NCI-H2196 (cell line): ENCODE data around the gene LAPTM5.
"Not testable (repeated sequence)": the region's sequence is repeated elsewhere in the genome, so short reads cannot be mapped to it uniquely, and the experiment has no call there.

Experiments
- DNase-seq: peaks from one replicate; lab custom pipeline; 2025; ENCODE audit not compliant: unreplicated experiment; lab: John Stamatoyannopoulos, UW

Gene LAPTM5

DNA sequence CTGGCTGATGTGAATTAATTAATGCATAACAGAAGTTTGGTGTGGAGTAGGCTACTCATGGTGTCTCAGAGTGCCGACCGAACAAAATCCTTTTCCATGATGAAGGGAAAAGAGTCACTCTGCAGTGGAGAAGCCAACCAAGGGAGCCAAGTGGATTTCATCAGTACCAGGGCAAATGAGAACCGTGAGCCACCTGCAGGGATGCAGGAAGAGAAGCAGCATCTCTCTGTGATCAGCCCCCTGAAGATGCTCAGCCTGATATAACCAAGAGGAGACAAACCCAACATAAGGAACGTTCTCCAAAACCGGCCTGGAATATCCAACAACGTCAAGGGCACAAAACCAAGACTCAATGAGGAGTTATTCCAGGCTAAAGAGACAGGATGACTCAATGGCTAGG is 13.4 kb upstream of the LAPTM5 start:
- no peak for DNase-seq

DNA sequence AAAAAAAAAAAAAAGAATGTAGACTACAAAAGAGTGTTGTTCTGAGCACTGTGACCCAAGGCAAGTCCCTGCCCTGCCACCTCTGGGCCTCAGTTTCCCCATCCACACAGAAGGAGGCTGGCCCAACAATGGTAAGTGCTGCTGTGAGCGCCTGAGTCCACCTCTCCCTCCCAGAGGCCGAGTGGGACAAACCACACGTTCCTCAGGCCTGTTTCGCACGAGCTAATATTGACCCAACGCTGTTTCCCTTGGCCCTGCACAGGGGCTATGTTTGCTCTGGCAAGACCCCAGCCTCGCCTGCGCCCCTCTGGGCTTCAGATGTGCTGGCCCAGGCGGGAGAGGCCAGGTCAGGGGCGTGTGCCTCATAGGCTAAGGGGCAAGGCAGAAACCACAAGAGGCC is 12.6 kb upstream of the LAPTM5 start:
- DNase-seq: no peak

DNA sequence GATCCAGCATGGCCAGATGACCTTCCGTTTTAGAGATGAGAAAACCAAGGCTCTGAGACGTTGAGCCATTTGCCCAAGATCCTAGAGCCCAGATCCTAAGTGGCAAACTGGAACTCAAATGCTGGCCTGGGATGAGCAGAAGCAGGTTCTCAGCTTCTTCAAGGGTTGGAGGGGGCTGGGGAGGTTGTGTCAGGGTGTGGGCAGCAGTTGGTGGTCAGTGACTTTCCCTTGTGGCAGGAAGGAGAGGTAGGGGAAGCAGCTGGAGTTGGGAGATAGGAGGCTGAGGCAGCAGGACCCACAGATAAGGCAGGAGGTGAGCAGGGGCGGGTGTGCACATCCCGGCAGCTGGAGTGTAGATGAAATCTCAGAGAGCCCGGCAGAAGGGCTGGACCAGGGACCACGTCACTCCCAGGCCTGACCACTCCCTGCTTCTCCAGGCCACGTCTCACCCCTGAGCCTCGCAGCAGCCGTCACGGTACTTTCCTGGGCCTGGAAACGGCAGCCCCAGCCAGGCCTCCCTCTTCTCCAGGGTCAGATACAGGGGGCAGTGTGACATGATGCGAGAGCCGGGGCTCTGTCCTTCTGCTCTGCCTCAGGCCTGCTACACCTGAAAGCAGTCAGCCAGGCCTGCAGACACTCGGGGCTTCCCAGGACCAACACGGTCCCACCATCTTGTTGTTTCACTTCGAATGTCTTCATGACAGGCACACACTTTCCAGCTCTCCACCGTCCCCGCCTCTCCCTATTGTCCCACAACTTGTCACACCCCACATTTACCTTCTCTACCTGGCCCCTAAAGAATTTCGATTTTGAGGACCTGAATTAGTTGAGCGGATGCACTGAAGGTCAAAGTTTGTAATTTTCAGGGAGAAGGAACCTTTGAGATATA is 11.5 kb upstream of the LAPTM5 start:
- no peak for DNase-seq

DNA sequence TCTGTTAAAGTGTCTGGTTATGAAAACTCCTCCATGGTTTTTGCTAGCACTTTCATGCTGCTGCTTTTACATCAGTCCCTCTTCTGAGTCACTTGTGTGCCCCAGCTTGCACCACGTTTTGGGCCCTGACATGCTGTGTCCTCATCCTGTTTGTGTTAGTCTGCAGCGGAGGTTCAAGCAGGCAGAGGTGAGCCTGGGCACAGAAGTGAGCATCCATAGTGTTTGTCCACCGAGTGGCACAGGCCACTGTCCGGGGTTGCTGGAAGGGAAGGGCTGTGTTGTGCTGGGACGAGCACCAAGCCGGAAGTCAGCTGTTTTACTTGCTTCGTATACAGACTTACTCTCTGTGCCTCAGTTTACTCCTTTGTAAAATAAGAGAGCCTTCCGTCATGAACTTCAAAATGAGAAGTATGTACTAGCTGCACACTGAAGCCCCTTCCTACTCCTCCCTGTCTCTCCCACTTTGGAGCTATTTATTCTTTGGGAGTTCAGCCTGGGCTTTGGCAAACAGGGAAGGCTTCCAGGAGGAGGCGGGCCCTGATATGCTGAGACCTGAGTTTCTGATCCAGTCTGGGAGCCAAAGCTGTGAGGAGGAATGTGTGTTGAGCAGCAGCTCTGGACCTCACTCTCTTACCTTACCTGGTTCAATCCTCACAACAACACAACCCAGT is 10.7 kb upstream of the LAPTM5 start:
- DNase-seq: no peak

DNA sequence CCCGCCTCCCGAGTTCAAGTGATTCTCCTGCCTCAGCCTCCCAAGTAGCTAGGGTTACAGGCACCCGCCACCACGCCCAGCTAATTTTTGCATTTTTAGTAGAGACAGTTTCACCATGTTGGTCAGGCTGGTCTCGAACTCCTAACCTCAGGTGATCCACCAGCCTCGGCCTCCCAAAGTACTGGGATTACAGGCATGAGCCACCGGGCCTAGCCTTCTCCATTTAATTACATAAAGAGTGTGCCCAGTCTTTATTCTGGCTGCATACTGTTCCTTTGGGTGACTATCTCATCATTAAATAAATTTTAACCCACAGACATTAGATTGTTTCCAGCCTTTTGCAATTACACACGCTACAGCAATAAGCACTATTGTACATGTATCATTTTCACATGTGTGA is 9.4 kb upstream of the LAPTM5 start:
- not testable (repeated sequence) for DNase-seq

DNA sequence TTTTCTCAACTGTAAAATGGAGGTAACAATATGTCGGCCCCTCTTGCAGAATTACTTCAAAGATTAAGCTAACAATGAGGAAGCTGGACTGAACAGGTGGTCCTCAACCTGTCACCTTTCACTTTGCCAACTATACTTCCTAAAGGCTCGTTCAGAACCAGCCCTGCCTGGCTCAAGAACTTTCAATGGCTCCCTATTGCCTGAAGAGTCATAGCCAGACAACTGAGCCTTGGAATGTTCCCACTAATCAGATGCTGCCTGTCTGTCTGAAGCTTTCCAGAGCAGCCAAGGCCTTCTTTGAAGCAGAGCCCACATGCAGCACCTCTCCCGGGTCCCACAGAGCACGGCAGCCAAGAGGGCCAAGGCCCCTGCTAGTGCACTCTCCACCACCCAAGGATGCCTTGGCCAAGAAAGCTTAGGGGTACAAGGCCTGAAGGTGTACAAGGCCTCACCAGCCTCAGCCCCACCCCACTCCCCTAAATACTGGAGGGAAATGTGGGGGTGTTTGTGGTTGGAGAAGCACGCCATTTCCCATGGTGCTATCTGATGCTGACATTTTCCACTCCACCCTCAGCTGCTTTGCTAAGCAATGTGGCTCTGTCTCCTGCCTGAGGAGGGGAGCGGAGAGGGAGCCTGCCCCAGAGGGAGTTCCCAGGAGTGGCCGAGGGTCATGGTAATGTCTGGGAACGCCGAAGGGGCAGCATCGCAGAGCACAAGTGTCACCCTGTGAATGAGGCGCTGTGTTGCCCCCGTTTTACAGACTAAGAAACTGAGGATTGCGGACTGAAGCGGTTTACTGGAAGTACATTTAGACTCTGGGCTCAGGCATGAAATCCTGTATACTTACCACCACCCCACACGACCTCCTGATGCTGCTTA is 8.2 kb upstream of the LAPTM5 start:
- no peak for DNase-seq

DNA sequence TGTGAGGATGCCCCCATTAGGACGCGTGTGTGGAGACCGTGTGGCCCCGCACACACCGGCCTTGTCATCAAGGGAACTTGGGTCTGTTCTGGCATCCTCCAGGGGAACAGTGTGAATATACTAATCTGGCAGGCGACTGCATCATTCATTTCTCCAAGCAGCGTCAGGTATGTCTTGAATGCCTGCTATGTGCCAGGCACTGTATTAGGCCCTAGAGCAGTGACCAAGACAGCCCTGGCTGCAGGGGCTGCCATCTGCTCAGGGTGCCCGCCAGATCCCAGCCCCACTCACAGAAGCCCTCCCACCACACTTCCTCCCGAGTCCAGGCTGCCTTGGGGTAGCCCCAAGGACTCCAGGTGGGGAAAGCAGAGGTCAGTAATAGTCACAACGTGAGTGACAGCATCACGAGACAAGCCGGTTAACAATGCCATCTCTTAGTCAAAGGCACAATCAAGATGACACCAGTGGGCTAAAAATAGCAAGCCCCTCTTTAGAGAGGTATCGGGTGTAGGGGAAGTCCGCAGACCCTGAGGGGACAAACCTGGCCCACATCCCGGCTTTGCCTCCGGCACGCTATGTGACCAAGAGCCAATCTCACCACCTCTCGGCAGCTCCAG is 7.5 kb upstream of the LAPTM5 start:
- DNase-seq: no peak

DNA sequence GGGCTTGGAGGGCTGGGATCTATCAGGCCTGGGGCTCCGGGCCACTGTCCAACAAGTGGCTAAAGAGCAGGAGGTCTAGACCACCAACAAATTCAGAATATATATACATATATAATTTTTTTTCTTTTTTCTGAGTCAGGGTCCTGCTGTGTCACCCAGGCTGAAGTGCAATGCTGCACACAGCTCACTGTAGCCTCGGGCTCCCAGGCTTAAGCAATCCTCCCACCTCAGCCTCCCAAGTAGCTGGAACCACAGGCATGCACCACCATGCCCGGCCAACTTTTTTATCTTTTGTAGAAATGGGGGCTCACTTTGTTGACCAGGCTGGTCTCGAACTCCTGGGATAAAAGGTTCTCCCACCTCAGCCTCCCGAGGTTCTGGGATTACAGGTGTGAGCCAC is 6.8 kb upstream of the LAPTM5 start:
- no peak for DNase-seq

DNA sequence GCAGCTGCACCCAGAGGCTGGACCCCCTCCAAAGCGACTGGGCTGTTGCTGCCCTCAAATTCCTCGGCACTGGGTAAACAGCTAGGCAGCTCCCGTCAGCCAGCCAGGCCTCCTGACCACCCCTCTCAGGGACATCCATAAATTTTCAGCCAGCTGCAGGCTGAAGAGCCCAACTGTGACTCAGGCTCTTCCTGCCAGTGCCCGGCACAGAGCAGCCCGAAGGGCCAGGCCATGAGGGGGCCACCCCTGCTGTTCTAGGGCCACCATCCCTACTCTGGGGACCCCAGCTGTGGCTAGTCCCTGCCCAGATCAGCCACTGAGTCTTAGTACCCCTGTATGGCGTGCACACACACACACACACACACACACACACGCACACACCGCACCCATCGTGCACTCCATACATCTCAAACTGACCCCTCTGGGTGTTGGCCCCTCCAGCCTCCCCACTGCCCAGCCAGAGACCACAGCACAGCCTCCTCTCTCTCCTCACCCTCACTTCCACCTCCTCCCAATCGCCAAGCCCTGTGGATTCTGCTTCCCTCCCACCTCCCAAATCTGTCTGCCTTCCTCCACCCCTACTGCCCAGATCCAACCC is 6.2 kb upstream of the LAPTM5 start:
- no peak for DNase-seq

DNA sequence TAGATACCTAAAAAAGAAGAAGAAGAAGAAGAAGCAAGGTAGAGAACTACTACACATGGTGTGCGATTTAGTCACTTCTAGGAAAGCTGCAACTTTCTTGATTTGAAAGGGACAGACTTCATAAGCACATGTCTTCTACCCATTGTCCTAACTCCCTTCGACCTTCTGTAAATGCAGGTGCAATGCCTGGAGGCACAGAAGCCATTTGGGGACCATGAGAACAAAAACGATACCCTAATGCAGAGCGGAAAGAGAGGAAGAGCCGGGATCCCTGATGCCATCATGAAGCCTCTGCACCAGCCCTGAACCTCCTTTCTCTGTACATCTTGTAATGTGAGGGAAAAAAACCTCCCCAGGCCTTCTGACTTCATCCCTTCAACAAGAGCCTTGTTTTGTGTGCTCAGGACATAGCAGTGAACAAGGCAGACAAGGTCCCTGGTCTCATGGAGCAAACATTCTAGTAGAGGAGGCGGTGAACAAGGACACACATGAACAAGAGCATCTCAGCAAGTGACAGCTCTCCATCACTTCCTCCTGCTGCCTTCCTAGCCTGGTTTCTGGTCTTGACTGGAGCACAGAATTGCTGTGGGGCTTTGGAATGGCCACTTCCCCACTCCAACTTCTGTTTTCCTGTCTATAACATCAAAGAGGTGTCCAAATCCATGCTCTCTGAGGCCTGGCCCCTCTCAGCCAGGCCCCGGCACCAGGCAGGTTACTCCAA is 5.5 kb upstream of the LAPTM5 start:
- DNase-seq: no peak

DNA sequence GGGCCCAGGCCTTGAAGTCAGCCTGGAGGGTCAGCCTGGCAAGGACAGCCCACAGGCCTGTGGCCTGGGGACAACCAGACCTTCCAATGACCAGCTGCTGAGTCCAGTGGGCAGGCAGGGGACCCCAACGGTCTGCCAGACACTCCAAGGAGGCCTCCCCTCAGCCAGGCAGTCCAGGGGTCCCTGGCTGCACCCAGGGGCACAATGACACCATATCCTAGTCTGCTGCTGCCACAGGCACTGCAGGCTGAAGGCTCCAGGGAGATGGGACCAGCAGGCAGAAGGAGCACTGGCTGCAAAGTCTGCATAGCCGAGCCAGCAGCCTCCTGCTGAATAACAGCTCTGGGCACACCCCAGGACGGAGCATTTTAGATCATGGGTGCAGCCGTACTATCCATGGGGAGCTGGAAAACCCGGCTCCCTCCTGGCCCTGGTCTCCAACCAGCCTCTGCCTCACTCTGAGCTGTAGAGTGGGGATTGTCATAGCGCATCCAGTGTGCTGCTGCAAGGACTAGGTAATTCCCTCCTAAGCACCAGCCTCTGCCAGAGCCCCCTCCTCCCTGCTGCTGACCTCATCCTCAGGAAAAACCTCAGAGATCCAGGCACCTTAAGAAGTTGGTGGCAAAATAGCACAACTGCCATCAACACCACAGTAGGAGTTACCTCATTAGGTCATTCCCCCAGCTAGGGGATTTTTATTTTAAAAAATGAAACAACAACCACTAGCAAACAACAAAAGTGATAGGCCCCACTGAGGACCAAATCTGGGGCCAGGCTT is 4.8 kb upstream of the LAPTM5 start:
- no peak for DNase-seq

DNA sequence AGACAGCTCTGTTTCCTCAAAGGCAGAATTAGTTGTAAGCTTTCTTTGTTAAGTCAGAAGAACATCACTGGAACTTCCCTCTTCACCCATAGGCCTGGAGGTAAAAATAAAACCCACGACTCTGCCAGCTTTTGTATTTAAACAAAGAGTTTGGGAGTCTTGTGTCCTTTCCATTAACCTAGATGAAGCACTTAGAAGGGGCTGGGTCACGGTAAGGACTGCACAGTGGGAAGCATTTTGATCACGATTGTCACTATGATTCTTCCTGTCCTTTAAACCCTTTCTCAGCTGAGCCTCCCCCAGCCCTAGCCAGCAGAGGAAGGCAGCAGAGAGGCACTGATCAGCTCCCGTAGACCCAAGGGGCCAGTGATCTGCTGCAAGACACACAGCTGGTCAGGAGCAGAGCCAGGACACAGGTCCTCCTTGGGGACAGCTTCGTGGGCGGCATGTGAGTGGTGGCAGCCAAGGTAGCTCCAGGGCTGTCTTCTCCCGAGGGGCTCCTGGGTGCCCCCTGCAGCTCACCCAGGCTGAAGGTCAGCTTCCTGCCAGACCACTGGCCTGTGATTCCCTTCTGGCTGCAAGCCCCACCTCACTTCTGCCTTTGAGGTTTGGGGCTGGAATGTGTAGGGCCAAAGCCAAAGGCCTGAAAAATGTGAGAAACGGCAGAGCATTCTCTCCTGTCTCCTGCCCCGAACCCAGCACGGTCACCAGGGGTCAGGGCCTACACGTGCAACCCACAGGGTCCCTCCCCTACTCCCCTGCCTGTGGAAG is 4.0 kb upstream of the LAPTM5 start:
- no peak for DNase-seq

DNA sequence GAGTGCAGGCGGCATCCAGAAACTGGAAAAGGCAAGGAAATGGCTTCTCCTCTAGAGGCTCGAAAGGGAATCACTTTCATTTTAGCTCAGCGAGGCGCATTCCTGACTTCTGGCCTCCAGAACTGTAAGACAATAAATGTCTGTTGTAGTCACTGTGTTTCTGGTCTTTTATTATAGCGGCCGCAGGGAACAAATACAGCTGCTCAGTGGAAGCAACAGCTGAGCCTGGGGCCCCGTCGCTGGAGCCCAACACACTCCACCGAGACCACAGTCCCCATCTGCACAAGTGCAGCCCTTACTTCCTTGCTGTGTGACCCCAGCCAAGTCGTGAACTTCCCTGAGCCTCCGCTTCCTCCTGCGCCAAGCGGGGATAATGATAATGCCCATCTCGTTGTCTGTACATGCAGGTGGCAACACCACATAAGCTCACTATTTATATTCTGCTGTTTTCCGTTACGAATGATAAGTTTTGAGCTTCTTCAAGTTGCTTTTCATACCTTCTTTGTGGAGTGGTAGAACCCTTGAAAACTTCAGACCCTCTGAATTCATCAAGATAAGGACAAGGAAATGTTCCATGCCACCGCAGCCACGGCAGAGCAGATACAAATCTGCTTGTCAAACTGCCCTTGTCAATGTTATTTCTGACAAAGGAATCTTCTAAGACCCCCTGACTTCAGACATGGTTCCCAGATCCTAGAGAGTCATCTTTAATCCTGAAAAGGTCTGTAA is 3.2 kb upstream of the LAPTM5 start:
- no peak for DNase-seq

DNA sequence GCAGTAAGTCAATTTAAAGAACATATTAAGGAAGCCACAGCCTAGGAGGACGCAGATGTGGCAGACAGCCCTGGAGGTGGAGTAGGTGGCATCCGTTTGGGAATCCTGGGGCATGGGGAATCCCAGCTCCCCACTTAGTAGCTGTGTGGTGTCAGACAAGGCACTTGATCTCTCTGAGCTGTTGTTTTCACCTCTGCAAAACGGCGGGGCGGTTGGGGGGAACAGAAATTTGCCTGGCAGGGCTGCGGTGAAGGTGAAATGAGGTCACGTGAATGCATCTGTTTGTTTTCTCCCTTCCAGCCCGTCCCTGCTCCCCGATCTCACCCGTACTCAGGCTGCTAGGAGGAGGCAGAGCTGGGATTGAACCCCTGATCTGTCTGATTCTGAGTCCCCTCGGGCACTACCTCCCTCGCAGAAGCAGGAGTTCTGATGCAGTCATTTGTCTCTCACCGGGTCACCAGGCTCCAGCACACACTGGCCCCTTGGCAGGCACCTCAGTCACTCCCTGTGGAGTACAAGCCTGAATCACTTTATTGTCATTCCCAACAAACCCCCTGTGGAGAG is 2.2 kb upstream of the LAPTM5 start:
- DNase-seq: no peak

DNA sequence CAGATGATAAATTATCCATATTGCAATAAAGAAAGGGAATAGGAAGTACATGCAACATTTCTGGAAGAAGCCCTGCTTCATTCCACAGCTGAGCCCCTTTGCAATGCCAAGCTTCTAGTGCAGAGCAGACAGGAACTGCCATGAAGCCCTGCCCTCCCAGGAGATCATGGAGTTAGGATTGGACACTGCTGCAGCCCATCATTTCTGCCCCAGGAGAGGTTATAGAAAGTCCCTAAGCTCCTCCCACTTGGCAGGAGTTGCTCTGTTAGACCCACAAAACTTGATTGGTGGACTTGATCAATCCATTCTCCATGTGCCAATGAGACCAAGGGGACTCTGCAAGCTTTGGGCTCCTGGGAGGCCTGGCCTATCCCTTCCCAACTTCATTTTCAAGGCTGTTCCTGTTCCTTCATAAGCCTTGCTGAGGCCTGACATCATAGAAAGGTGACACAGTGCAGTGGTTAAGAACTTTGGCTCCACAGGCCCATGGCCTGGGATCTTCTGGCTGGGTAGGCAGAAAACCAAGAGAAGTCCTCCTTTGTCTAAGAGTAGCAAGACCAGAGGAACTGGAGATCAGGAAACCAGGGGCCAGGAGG is 1.3 kb upstream of the LAPTM5 start:
- DNase-seq: no peak

DNA sequence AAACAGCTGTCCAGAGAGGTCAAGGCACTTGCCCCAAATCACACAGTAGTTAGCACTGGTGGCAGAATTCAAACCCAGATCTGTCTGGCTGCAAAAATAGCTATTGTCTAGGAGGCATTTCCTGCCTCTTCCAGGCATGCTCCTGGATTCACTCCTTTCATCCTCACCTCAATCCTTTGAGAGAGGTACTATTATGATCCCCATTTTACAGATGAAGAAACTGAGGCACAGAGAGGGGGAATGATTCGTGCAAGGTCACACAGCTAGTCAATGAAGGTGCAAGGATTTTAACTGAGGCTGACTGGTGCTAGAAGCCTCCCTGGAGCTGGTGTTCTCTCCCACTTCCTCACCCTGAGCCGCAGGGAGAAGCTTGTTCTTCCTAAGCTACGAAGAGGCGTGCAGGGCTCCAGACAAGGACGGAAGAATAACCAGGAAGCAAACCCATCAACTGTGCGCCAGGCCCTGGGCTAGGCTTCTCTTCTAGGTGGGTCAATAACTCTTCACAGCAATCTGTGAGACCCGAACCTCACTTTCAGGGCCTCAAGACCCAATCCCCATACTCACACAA is 631 bp upstream of the LAPTM5 start:
- no peak for DNase-seq
